SK-MEL-5 (cell line): Measurements from ENCODE around the gene RAB26. TPM values are rescaled to one million over a fixed set of nuclear protein-coding genes. Genes with fewer than 3 reads are reported as not detected.
"Not testable (repeated sequence)": the region's sequence is repeated elsewhere in the genome, so short reads cannot be mapped to it uniquely, and the experiment has no call there.

Source experiments
- DNase-seq: peaks from one replicate; pipeline ENCODE4 v3.0.0-alpha.2; 2016; ENCODE audit warnings: low read depth, low spot score
- in situ Hi-C: cut with HindIII; loops from 2 replicates; pipeline ENCODE4 v1.10.0; 2016; ENCODE audit warnings: low sequenced_read_pairs, high pct_unique_total_duplicates, low pct_unique_long_range_greater_than_20kb
- polyA plus RNA-seq, 2 experiments: library from polyadenylated mRNA; depleted of rRNA; stranded (reverse); fragments of >200 nt; gene quantifications; 2 replicates each; pipeline ENCODE4 v1.2.3, GENCODE V29; 2015
- total RNA-seq: library from RNA; depleted of rRNA; stranded (reverse); fragments of >200 nt; shearing (Covaris generic); gene quantifications from 2 replicates; pipeline ENCODE4 v1.2.3, GENCODE V29; 2014; rRNA removed

Gene RAB26, protein sequence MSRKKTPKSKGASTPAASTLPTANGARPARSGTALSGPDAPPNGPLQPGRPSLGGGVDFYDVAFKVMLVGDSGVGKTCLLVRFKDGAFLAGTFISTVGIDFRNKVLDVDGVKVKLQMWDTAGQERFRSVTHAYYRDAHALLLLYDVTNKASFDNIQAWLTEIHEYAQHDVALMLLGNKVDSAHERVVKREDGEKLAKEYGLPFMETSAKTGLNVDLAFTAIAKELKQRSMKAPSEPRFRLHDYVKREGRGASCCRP
- total RNA-seq, result 0.27 and 0.40 TPM in 2 replicates
- polyA plus RNA-seq (2015; cell fraction: cytosol; rRNA removed), result 0.44 TPM in 1 of 2 replicates, not detected in the other
- 5.6 and 6.9 TPM in 2 replicates for polyA plus RNA-seq (2015; cell fraction: nucleus; rRNA removed)

DNA sequence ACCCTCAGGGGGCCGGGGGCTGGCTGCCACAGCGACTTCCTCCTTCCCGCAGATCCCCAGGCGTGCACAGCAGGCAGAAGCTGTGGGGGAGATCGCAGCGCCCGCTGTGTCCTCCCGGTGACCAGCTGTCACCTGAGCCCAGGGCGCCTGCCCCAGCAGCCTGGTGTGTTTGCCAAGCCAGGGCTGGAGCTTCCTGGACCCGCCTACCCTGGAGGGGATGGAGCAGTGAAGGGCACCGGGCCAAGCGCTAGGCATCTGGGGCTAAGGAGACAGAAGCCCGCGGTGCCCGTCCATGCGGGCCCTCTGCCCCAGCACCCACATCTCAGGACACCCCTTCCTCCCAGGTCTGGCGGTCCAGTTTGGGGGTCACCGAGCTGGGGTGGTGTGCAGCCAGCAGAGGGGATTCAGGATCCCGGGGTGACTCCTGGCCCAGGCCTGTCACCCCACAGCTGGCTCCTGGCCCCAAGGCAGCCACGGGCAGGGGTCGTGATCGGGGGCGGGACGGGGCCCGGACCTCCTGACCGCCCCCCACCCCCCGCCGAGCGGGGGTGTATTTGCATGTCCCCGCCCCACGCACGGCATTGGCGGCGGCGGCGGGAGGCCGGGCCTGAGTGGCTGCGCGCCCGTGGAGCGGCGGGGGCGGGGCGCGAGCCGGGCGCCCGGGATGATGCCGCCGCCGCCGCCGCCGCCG, at the start of gene RAB26:
Gene RAB26, plus strand, starts transcription at position 645 of the 691 bp plus-strand sequence. CDS start 159 bp downstream, outside the sequence.
- DNase-seq, result peak; percentile 55
- in situ Hi-C loops, result no loop called here

DNA sequence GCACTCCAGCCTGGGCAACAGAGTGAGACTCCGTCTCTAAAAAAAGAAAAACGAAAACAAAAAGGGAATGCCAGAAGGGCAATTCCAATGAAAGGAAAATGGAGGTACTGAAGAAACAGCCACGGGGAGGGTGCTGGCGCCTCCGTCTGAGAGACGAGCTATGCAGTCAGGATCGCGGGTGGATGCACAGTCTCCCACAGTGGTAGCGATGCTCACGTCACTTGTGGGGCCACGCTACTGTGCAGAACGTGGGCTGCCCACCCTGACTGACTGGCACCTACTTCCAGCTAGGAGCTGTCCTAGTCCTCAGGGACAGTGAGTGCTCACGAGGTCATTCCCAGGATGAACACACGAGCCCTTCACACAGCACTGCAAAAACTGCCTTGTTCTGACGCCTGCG, 46.8 kb upstream of the RAB26 start:
- DNase-seq, in situ Hi-C loops: not testable (repeated sequence)

DNA sequence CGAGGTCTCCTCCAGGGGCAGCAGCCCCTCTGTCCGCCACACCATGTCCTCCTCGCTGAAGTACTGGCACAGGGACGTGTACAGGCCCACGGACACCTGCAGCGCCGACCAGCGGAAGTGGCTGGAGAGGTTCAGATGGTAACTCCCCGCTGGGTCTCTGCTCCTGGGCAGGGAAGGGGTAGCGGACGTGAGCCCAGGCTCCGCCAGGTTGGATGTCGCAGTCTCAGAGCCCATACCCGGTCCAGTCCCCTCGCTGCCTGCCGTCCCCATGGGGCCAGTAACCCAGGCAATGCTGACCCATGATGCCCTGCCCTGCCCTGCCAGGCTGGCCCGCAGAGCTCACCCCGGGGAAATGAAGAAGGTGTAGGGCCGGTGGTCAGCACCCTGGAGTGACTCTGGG, 46.0 kb upstream of the RAB26 start:
- no peak for DNase-seq
- in situ Hi-C loops, result no loop called here

DNA sequence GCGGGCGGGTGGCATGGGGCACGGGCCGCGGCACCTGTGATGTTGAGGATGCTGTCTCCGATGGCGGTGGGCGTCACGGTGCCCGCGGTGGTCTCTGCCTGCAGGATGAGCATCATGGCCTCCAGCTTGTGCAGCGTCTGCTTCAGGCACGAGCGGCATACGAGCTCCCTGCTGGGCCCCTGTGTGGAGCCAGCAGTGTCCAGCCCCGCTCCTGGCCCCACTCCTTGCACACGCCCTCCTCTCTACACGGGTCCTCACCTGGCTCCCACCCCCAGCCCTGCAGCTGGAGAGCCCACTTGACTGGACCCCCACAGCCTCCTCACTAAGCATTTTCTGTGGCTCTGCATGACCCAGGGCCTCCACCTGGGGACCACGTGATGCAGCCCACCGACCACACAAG, 44.0 kb upstream of the RAB26 start:
- in situ Hi-C loops, DNase-seq: not testable (repeated sequence)

DNA sequence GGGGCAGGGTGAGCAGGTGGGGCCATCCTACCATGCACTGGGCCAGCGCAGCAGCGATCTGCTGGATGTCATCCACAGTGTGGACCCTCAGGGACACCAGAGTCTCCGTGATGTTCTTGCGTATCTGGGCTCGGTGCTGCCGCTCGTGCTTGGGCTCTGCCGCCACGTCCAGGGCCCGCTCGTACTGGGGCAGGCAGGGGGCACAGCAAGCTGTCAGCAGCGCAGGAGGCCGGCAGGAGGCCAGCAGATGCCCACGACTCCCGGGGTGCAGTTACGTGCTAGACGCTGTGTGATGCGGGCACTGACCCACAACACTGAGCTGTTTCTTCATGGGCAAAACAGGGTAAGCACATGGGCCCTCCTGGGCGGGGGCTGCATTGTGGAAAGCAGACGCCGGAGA, 43.1 kb upstream of the RAB26 start:
- DNase-seq, in situ Hi-C loops: not testable (repeated sequence)

DNA sequence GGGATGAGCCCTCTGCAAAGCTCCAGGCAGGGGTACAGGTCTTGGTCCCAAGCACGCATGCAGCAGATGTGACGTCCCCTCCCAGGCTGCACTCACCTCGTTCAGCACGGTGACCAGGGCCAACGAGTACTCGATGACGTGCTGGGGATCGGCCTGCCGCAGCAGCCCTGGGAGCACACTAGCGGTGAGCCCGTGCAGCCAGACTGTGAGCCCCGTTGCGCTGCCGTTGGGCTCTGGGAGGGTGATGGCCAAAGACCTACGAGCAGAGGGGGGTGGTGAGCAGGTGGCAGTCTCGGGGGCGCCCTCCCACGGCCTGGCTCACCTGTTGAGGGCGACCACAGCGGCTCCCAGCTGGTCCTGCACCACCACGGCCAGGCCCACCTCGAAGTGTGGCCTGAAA, 42.7 kb upstream of the RAB26 start:
- DNase-seq, in situ Hi-C loops: not testable (repeated sequence)

DNA sequence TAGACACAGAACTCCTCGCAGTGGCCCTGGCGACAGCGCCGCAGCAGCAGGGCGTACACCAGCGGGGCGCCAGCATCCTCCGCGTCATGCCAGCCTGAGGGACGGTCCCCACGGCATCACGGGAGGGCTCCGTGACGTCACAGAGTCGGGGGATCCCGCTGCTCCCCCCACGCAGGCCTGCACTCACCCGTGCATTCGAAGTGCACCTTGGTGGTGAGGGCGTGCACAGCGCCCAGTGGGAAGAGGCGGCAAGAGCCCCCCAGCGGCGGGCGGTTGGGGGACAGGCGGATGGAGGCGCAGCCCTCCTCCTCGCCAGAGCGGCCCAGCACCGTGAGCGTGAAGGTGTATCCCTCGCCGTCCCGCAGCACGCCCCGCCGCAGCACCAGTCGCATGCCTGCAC, 42.2 kb upstream of the RAB26 start:
- in situ Hi-C loops, DNase-seq: not testable (repeated sequence)

DNA sequence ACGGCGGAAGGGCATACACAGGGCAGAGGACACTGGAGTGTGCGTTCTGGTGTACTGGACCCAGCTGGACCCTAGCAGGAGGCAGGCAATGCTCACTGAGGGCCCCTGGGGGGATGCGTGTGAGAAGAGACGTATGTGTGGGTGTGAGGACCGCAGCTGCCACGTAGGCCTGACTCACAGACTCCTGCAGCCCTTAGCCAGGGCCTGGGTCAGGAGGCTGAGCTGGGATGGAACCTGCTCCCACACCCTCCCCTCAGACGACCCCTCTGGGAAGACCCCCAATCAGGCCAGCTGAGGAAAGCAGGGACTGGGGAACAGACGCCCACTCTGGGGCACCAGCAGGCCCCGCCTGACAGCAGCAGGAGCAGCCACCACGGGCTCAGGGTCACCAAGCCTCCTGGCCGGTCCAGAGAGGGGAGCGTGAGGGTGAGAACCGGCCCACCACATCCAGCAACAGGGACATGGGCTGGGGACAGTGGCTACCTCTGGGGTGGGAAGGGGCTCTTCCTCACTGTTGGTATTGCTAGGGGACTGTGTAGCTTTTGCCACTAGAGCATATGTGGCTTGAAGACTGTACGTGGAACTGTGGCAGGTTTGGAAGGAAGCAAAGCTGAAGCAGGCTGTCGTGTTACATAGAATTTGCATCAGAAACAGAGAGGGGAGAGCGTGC, 41.2 kb upstream of the RAB26 start:
- in situ Hi-C loops, DNase-seq: not testable (repeated sequence)

DNA sequence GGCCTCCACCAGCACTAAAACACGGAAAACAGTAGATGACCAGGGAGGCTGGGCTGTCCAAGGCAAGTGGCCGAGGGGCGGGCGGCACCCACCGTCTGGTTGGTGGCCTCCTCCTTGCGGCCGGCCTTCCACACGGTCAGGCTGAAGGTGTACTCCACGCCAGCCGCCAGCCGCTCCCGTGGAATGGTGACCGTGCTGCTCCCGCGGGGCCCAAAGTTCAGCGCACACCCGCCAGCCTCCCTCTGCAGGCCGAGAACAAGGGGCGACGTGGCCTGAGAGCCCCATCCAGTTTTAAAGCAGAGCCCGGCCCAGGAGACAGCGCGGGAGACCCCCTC, 40.7 kb upstream of the RAB26 start:
- DNase-seq, in situ Hi-C loops: not testable (repeated sequence)

DNA sequence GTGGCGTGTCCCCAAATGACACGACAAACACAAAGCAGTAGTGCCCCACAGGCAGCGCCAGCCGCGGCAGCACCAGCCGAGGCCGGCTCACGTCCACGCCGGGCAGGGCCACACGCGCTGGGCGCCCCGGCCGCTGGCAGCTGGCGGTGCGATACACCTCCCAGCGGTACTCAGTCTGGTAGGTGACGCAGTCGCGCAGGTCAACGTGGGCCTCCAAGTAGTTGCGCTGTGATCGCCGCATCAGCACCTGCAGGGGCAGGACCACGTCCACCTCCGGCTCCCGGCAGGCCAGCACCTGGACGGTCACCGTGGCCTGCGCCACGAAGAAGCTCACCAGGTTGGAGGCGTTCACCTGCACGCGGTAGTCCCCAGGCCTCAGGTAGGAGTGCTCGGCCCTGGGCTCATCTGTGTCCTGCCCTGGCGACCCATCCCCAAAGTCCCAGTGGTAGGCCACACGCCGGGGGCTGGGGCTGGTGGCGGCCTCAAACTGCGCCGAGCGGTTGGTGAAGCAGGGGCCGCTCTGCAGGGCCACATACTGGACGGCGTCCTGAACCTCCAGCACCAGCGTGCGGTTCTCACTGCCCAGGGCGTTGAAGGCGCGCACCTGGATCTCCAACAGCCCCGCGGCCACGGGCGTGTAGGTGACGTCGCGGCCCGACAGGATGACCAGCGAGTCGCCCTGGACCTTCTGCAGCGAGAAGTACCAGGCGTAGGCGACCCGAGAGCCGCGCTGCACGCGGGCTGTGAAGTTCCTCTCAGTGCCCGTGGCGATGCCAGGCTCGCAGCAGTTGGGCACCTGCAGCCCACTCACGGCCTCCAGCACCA, 39.8 kb upstream of the RAB26 start:
- DNase-seq, in situ Hi-C loops: not testable (repeated sequence)

DNA sequence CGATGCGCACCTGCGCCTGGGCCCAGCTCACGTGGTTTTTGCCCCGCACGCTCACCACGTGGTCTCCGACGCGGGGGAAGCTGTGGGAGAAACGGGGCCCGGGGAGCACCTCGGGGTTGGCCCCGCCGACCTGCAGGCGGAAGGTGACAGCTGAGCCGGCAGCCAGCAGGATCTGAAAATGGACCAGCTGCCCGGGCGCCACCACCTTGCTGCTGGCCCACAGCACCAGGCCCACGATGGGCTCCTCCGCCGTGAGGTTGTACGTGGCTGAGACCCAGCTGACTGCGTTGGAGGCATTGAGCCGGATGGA, 39.2 kb upstream of the RAB26 start:
- in situ Hi-C loops, DNase-seq: not testable (repeated sequence)

DNA sequence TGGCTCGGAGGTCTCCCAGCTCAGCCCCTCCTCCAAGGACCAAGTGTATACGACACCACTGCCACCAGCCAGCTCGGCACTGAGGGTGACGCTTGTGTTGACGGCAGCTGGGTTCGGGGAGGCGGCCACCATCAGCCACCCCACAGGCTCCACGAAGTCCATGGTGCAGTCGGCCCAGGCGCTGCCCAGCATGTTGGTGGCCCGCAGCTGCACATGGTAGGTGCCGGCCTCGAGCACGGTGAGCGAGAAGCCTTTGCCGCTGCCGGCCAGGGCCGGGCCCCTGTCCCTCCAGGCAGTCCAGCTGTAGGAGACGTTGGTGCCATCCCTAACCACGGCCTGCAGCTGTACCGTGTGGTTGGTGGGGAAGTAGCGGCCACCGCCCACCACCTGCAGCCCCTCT, 38.6 kb upstream of the RAB26 start:
- DNase-seq, in situ Hi-C loops: not testable (repeated sequence)

DNA sequence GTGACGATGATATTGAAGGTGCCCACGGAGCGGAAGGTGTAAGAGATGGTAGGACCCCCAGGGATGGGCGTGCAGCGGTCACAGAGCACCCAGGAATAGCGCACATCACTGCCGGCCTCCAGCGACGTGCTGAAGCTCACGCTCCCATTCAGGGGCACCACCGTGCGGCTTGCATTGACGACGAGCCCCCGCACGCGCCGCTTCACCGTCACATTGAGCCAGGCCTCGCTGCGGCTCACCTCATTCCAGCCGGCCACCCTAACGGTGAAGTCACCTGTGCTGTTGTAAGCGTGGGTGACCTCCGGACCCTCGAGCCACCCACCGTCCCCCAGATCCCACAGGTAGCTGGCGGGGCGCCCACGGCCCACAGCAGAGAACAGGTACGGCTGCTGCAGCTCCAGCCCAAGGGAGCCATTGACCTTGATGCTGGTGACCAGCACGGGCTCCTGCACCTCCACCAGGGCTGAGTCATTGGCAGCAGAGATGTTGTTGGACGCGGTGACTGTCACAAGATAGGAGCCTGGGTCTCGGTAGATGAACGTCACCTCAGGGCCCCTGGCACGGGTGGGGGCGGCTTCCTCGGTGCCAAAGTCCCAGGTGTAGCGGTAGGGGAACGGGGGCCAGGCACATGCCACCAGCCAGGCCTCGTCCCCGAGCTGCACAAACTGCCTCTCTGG, 38.0 kb upstream of the RAB26 start:
- in situ Hi-C loops, DNase-seq: not testable (repeated sequence)

DNA sequence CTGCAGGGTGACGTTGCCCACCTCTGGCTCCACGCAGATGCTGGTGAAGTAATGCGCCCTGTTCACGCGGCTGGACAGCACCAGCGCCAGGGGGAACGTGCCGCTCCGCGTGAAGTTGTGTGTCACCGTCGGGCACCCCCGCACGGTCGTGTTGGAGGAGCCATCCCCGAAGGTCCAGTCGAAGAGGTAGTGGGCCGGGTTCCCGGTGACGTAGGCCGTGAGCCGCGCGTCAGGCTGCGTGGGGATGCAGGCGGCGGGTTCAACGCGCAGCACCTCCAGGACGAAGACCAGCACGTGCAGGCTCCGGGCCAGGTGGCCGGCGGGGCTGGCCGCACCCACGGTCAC, 37.4 kb upstream of the RAB26 start:
- in situ Hi-C loops, DNase-seq: not testable (repeated sequence)

DNA sequence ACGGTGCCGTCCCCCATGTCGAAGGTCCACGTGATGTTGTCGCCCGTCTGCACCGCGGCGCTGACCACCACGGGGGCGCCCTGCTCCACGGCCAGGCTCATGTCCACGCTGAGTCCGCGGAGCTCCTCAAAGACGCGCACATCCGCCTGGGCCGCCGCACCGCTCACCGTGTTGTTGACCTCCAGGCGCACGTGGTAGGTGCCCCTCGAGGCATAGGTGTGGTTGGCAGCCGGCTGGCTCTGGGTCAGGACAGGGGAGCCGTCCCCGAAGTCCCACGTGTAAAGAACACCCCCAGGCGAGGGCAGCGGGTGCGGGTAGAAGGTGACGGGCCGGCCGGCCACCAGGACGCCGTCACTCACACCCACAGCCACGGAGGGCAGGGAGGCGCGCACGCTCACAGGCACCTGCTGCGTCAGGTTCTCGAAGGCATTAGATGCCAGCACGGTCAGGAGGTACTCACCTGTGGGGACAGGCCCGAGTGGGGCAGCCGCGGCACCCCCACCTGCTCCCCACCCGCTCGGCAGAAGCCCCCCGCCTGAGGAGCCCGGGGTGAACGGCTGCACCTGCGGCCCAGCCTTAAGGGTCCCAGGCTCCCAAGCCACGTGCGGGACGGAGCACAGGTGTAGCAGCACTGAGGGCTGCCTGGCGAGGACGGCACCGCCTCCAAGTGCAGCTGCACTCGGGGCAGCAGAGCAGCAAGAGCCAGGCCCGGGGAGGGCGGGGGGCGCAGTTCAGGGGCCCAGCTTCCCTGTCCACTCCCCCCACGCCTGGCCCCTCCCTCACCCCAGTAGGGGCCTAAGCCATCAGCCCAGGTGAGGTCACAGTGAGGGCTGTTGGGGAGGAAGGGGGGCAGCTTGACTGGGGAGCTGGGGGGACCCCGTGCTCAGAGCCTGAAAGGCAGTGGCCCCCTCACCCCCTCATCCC, 36.8 kb upstream of the RAB26 start:
- in situ Hi-C loops, DNase-seq: not testable (repeated sequence)

DNA sequence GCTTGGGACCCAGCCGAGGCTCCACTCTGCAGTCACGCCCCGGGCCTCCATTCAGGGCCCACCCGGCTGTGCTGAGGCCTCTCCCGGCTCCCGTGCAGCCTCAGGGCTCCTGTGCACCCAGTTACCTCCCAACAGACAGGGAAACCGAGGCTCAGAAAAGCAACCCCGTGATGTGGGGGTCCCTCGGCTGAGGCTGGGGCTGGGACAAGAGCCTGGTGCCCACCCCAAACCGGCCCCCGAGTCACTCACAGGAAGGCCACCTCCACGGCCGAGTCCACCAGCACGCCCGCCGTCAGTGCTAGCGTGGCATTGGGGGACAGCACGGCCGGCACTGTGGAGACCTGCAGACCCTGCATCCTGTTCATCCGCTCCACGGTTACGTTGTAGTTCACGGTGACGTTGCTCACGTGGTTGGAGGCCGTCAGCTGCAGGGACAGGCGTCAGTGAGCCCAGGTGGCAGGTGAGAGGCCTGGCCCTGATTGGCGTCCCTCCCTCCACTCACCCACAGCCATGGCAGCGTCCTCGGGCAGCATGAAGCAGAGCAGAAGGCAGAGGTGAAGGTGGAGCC, 35.8 kb upstream of the RAB26 start:
- DNase-seq, in situ Hi-C loops: not testable (repeated sequence)
